Upper lobe of left lung (tissue), 6 donors: ENCODE data around the gene PROS1. TPM values are rescaled to one million over a fixed set of nuclear protein-coding genes. Genes with fewer than 3 reads are reported as not detected.
A peak's percentile ranks its signal among the peaks of the same experiment; 100 is the strongest.
"Not testable (repeated sequence)": the region's sequence is repeated elsewhere in the genome, so short reads cannot be mapped to it uniquely, and the experiment has no call there.

ENCODE experiments used
- ATAC-seq, 2 donors: fragments of 200-7000 bp; cut with Tn5 transposase; one replicate each; pipeline ENCODE4 v1.9.1; 2022; ENCODE audit warnings: mild to moderate bottlenecking in 2 of 2, moderate library complexity in 2 of 2; ENCODE audit not compliant: low FRiP score in 2 of 2
- DNase-seq, 2 donors: peaks; one replicate each; pipeline ENCODE4 v3.0.0-alpha.2; 2019 to 2020
- H3K27ac ChIP-seq, 4 donors: fragments of 200-600 bp; sonication (generic); one replicate each; pipeline ENCODE4 v1.5.1; 2016 to 2019
- H3K27me3 ChIP-seq, 4 donors: fragments of 200-600 bp; sonication (generic); one replicate each; pipeline ENCODE4 v1.5.1; 2017 to 2019
- H3K36me3 ChIP-seq, 4 donors: fragments of 200-600 bp; sonication (generic); one replicate each; pipeline ENCODE4 v1.5.1; 2016 to 2019
- H3K4me1 ChIP-seq, 4 donors: fragments of 200-600 bp; sonication (generic); one replicate each; pipeline ENCODE4 v1.5.1; 2018 to 2019
- H3K4me3 ChIP-seq, 4 donors: fragments of 200-600 bp; sonication (generic); one replicate each; pipeline ENCODE4 v1.5.1; 2017 to 2019; ENCODE audit warnings: mild to moderate bottlenecking in 2 of 4, moderate library complexity in 1 of 4
- H3K9me3 ChIP-seq, 4 donors: fragments of 200-600 bp; sonication (generic); one replicate each; pipeline ENCODE4 v1.5.1; 2018 to 2019
- EP300 ChIP-seq, 4 donors: sonication (generic); formaldehyde crosslinking; IDR thresholded peaks; one replicate each; pipeline ENCODE4 v1.5.1; 2017; ENCODE audit warnings: antibody characterized with exemption in 4 of 4, control low read depth in 2 of 4
- POLR2A ChIP-seq, 4 donors: fragments of 450-650 bp; IDR thresholded peaks; one replicate each; pipeline ENCODE4 v1.5.1; 2016 to 2017; ENCODE audit warnings: antibody characterized with exemption in 4 of 4, mild to moderate bottlenecking in 2 of 4
- POLR2AphosphoS5 ChIP-seq, 2 donors: sonication (generic); formaldehyde crosslinking; IDR thresholded peaks; one replicate each; pipeline ENCODE4 v1.5.1; 2017; ENCODE audit warnings: antibody characterized with exemption in 2 of 2
- WGBS, 2 donors: methylation state at CpG; one replicate each; pipeline ENCODE4 v1.1.5; 2017 to 2018; 5-methylcytosine and 5-hydroxymethylcytosine counted together
- total RNA-seq, 6 donors: library from RNA; depleted of rRNA in 4 of 6; stranded (reverse); fragments of >200 nt in 4 of 6; gene quantifications; one replicate each; pipeline versions ENCODE4 v1.1.0 to v1.2.1, GENCODE V29; 2016 to 2021
- TF ChIP-seq, protein P1 (sequence below), 6 experiments: fragments of 450-650 bp in 4 of 6; fragments of 200-600 bp in 2 of 6; sonication (generic) in 2 of 6; IDR thresholded peaks; one replicate each; pipeline ENCODE4 v1.5.1; 2016 to 2019; ENCODE audit warnings: antibody characterized with exemption in 6 of 6
- donor health status: DM: no; HTN: no; CAD: no; lungs with moderate emphysema.
- donor health status: DM: no; HTN: yes; CAD: no; lungs with severe emphysema.

The PROS1 gene
- total RNA-seq, 6 donors from 2014 or later: 32.5 to 81.8 (median 49.4) TPM

DNA sequence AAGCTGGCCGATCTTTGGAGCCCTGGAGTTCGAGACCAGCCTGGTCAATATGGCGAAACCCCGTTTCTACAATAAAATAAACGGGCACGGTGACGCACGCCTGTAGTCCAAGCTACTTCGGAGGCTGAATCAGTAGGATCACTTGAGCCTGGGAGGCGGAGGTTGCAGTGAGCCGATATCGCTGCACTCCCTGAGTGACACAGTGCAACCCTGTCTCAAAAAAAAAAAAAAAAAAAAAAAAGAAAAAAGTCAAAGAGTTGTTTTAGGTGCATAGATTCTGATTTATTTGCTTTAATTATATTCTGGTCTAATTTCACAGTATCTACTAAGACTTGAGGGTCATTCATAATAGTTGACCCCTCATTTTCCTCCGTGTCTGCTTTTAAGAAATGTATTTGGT, 8.0 kb upstream of the PROS1 start:
- TF ChIP-seq POLR2AphosphoS5 (IDR thresholded peaks at IDR 0.05) (no peak), POLR2A (IDR thresholded peaks at IDR 0.05) (no peak)
- TF ChIP-seq, protein P1, sequence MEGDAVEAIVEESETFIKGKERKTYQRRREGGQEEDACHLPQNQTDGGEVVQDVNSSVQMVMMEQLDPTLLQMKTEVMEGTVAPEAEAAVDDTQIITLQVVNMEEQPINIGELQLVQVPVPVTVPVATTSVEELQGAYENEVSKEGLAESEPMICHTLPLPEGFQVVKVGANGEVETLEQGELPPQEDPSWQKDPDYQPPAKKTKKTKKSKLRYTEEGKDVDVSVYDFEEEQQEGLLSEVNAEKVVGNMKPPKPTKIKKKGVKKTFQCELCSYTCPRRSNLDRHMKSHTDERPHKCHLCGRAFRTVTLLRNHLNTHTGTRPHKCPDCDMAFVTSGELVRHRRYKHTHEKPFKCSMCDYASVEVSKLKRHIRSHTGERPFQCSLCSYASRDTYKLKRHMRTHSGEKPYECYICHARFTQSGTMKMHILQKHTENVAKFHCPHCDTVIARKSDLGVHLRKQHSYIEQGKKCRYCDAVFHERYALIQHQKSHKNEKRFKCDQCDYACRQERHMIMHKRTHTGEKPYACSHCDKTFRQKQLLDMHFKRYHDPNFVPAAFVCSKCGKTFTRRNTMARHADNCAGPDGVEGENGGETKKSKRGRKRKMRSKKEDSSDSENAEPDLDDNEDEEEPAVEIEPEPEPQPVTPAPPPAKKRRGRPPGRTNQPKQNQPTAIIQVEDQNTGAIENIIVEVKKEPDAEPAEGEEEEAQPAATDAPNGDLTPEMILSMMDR (IDR thresholded peaks at IDR 0.05): no peak
- peak overlapping the region in 1 of 4 donors; percentile 83 for H3K4me3 ChIP-seq
- H3K27ac ChIP-seq: no peak overlapping the region
- no peak for ATAC-seq
- 95 to 97% methylated on average over 13 of the region's 13 CpGs for WGBS, 2 donors
- no peaks in the 10 kb centered on the region for H3K9me3 ChIP-seq
- no peaks in the 10 kb centered on the region for H3K36me3 ChIP-seq
- H3K27me3 ChIP-seq: no peaks in the 10 kb centered on the region
- H3K4me1 ChIP-seq: peaks cover 7 to 23% (median 10%) of the 10 kb centered on the region in 4 donors
- no peak for DNase-seq

DNA sequence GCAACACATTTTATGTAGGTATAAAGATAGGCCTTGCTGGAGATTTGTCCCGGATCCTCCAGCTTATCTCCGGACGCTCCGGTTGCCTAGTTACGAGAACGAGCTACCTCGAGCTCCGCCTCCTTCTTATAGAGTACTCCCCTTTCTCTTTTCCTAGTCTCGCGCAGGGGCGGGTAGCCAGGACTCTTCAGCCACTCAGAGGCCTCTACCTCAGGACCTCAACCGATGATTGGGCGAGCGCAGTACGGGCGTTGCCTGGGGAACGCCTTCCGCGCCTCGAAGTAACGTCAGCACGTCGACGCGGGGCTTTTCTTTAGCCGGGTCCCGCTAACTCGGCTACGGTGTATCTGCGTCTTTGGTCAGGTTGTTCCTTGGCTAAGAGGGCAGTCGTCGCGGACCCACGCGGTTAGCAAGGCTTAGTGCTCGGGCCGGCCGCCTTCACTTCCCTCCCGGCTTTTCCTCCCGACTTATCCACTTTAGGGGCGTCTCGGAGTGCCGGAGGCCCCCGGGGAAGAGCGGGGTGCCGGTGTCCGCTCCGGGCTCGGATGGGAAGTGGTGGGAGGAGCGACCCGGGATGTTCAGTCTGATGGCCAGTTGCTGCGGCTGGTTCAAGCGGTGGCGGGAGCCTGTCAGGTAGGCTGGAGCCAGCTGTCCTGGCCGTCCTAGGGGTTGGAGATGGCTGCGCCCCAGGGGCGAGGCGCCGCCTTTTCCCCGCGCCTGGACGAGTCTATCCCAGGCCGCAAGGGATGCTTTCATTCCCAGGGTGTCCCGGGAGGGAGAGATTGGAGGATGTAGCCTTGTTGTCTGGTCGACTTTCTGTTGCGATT, 6.4 kb upstream of the PROS1 start, which contains the start of gene ARL13B:
TSS of gene ARL13B (plus strand) at position 306 of the 827 bp plus-strand sequence. CDS start at position 575, 269 bp downstream.
- no peaks in the 10 kb centered on the region for H3K9me3 ChIP-seq
- peak within 1 kb of the TSS; percentile 45 to 89 (median 76) for H3K4me3 ChIP-seq
- peak; percentile 100 for ATAC-seq
- 0% methylated on average over 56 to 60 of the region's 66 CpGs for WGBS, 2 donors
- peaks cover 7 to 23% (median 10%) of the 10 kb centered on the region in 4 donors for H3K4me1 ChIP-seq
- TF ChIP-seq POLR2A (IDR thresholded peaks at IDR 0.05) (peak in 3 of 4 donors; percentile 79 to 89 (median 87)), EP300 (IDR thresholded peaks at IDR 0.05) (peak in 1 of 4 donors; percentile 31), POLR2AphosphoS5 (IDR thresholded peaks at IDR 0.05) (peak; percentile 88 to 95)
- TF ChIP-seq, protein P1 (IDR thresholded peaks at IDR 0.05): peak in 2 of 6 experiments; percentile 19 to 21
- peak within 1 kb of the TSS; percentile 91 to 95 (median 92) for H3K27ac ChIP-seq
- DNase-seq: peak; percentile 93 to 99
- no peaks in the 10 kb centered on the region for H3K27me3 ChIP-seq
- no peaks in the 10 kb centered on the region for H3K36me3 ChIP-seq

DNA sequence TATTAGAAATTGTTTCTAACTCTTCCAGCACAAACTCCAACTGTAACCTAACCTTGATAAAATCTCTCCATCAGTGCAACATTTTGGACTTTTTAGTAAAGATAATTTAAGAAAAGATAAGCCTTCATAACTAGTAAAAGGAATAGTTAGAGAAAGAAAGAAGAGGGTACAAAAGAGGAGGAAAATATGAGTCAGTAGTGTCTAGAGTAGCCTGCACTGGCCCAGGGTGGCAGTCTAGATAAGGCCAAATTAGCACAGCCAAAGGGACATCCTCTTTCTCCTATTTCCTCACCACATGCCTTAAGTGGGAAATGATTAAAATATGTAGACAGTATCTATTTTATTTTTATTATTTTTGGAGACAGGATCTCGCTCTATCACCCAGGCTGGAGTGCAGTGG, 3.7 kb downstream of the PROS1 start:
- 90 to 95% methylated on average over 1 of the region's 1 CpG for WGBS, 2 donors

DNA sequence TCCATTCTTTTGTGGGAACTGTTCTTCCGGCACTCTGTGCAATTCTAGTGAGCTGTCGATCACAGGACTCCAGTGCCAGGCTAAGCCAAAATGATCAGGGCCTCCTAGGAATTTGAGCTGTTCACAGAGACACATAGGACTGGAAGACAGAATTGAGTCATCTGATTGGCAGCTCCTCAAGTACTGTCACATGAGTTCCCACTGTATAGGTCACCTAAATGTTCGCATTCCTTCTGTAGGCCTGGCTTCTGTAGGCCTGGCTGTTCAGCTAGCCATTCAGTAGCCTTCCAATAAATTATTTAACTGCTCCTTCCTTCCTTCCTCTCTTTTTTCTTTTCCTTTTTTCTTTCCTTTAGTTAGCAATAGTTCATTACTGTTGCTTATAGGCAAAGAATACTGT, 4.3 kb downstream of the PROS1 start:
- H3K27me3 ChIP-seq: no peaks in the 10 kb centered on the region

More for the DNA sequence above, 3.7 kb downstream of the PROS1 start:
- TF ChIP-seq POLR2AphosphoS5 (IDR thresholded peaks at IDR 0.05) (no peak), EP300 (IDR thresholded peaks at IDR 0.05) (no peak), POLR2A (IDR thresholded peaks at IDR 0.05) (no peak)
- TF ChIP-seq, protein P1 (IDR thresholded peaks at IDR 0.05): no peak
- H3K9me3 ChIP-seq: no peaks in the 10 kb centered on the region
- no peak for DNase-seq
- no peaks in the 10 kb centered on the region for H3K27me3 ChIP-seq
- ATAC-seq: no peak
- no peak overlapping the region for H3K27ac ChIP-seq
- no peaks in the 10 kb centered on the region for H3K36me3 ChIP-seq
- H3K4me3 ChIP-seq: no peak overlapping the region
- peaks cover 5 to 21% (median 12%) of the 10 kb centered on the region in 4 donors for H3K4me1 ChIP-seq

DNA sequence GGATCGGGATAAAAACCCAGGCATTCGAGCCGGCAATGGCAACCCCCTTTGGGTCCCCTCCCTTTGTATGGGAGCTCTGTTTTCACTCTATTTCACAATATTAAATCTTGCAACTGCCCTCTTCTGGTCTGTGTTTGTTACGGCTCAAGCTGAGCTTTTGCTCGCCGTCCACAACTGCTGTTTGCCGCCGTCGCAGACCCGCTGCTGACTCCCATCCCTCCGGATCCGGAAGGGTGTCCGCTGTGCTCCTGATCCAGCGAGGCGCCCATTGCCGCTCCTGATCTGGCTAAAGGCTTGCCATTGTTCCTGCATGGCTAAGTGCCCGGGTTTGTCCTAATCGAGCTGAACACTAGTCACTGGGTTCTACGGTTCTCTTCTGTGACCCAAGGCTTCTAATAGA, 8.6 kb downstream of the PROS1 start:
- ATAC-seq, H3K4me3 ChIP-seq, H3K36me3 ChIP-seq, H3K27ac ChIP-seq, H3K4me1 ChIP-seq, H3K9me3 ChIP-seq, H3K27me3 ChIP-seq: not testable (repeated sequence)
- peak in 1 of 2 donors; percentile 69 for DNase-seq
- 97 to 98% methylated on average over 19 of the region's 19 CpGs for WGBS, 2 donors

More for the DNA sequence above, 4.3 kb downstream of the PROS1 start:
- DNase-seq: peak in 1 of 2 donors; percentile 24
- Histone ChIP-seq H3K36me3 (no peaks in the 10 kb centered on the region), H3K4me1 (peaks cover 4 to 21% (median 12%) of the 10 kb centered on the region in 4 donors), H3K9me3 (no peaks in the 10 kb centered on the region), H3K27ac (no peak overlapping the region), H3K4me3 (no peak overlapping the region)
- TF ChIP-seq POLR2A (IDR thresholded peaks at IDR 0.05): no peak
- TF ChIP-seq EP300 (IDR thresholded peaks at IDR 0.05): no peak
- no peak for TF ChIP-seq POLR2AphosphoS5 (IDR thresholded peaks at IDR 0.05)
- TF ChIP-seq, protein P1 (IDR thresholded peaks at IDR 0.05): no peak
- no peak for ATAC-seq
- WGBS, 2 donors: 64 to 80% methylated on average over 3 of the region's 3 CpGs
